Tibial artery (tissue), 4 donors: ENCODE results near the gene SLC5A12.

Source experiments
- DNase-seq, 2 donors: peaks; one replicate each; pipeline ENCODE4 v3.0.0-alpha.2; 2019
- H3K27ac ChIP-seq, 2 donors: fragments of 200-600 bp; sonication (generic) in 1 of 2; 1 replicate in 1 of 2; 2 replicates in 1 of 2; pipeline ENCODE4 v1.5.1; 2018 to 2019; ENCODE audit warnings: mild to moderate bottlenecking in 1 of 2
- H3K27me3 ChIP-seq, 2 donors: fragments of 200-600 bp; sonication (generic) in 1 of 2; one replicate each; pipeline versions ENCODE4 v1.5.1 to v1.6.0; 2016 to 2019
- H3K36me3 ChIP-seq, 3 donors: fragments of 200-600 bp; sonication (generic) in 2 of 3; one replicate each; pipeline ENCODE4 v1.5.1; 2016 to 2019; ENCODE audit warnings: mild to moderate bottlenecking in 2 of 3
- H3K4me1 ChIP-seq, 4 donors: fragments of 200-600 bp; sonication (generic) in 2 of 4; 1 replicate in 3 of 4; 2 replicates in 1 of 4; pipeline ENCODE4 v1.5.1; 2016 to 2019
- H3K4me3 ChIP-seq, 2 donors: fragments of 200-600 bp; sonication (generic) in 1 of 2; 1 replicate in 1 of 2; 2 replicates in 1 of 2; pipeline ENCODE4 v1.5.1; 2018 to 2019; ENCODE audit warnings: mild to moderate bottlenecking in 2 of 2
- H3K9me3 ChIP-seq, 3 donors: fragments of 200-600 bp; sonication (generic) in 1 of 3; one replicate each; pipeline ENCODE4 v1.5.1; 2016 to 2019
- intact Hi-C: fragments of 100-400 bp; cut with DNase I; formaldehyde crosslinking; loops from one replicate; pipeline ENCODE4 v1.15.0; 2023; ENCODE audit warnings: low total_unique reads
- TF ChIP-seq, protein P1 (sequence below), 2 experiments: fragments of 200-600 bp in 1 of 2; fragments of 450-650 bp in 1 of 2; IDR thresholded peaks; one replicate each; pipeline ENCODE4 v1.5.1; 2017 to 2019; ENCODE audit warnings: antibody characterized with exemption in 2 of 2, mild to moderate bottlenecking in 1 of 2, moderate library complexity in 1 of 2

Gene SLC5A12

DNA sequence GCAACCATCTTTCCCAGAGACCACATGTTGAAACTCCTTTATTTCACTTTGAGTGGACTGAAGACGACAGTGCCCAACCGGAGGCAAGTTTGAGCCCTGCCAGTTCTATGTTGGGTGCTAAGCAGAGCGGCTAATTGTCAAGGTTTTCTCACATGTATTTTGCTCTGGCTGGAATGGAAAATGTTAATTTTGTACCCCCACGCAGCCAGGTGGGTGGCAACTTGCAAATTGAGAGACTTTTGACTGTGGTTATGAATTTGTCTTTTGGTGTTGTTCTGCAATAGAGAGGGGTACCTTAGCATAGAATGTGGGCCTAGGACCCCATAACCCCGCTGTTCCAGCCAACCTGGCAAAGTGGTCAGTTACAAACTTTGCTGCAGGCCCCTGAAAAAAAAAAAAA is 42.5 kb upstream of the SLC5A12 start:
- intact Hi-C loops = loop anchor here (10.0 kb wide), 1 partner anchor 240 kb away; no protein-coding TSS in a partner anchor
- Histone ChIP-seq H3K4me3 (no peak overlapping the region), H3K36me3 (no peaks in the 10 kb centered on the region), H3K27ac (no peak overlapping the region), H3K27me3 (no peaks in the 10 kb centered on the region), H3K4me1 (peaks cover 0 to 1% (median 0%) of the 10 kb centered on the region in 4 donors), H3K9me3 (peaks cover 0 to 3% (median 0%) of the 10 kb centered on the region in 3 donors)
- TF ChIP-seq, protein P1, sequence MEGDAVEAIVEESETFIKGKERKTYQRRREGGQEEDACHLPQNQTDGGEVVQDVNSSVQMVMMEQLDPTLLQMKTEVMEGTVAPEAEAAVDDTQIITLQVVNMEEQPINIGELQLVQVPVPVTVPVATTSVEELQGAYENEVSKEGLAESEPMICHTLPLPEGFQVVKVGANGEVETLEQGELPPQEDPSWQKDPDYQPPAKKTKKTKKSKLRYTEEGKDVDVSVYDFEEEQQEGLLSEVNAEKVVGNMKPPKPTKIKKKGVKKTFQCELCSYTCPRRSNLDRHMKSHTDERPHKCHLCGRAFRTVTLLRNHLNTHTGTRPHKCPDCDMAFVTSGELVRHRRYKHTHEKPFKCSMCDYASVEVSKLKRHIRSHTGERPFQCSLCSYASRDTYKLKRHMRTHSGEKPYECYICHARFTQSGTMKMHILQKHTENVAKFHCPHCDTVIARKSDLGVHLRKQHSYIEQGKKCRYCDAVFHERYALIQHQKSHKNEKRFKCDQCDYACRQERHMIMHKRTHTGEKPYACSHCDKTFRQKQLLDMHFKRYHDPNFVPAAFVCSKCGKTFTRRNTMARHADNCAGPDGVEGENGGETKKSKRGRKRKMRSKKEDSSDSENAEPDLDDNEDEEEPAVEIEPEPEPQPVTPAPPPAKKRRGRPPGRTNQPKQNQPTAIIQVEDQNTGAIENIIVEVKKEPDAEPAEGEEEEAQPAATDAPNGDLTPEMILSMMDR (IDR thresholded peaks at IDR 0.05) = no peak
- no peak for DNase-seq

DNA sequence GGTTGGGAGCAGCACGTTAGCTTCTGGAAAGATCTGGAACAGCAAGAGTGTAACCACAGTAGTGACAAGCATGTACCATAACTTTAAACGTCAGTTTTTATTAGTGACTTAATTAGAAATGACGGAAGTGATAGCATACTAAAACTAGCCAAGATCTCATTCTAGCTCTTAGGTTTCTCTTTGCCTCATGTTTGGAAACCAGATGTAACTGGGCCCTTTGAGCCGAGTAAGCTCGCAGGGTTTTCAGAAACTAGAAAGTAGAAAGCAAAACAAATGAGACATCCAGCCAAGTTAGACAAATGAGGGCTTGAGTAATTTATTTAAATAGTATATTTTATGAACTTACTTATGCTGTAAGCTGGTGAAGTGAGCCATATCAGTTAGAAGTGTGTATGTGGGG is 40.2 kb upstream of the SLC5A12 start:
- intact Hi-C loops = loop anchor here (10.0 kb wide), 1 partner anchor 243 kb away; no protein-coding TSS in a partner anchor
- H3K27me3 ChIP-seq = no peaks in the 10 kb centered on the region
- H3K36me3 ChIP-seq = no peaks in the 10 kb centered on the region
- TF ChIP-seq, protein P1 (IDR thresholded peaks at IDR 0.05) = no peak
- peaks cover 0 to 23% (median 0%) of the 10 kb centered on the region in 4 donors for H3K4me1 ChIP-seq
- H3K9me3 ChIP-seq = no peaks in the 10 kb centered on the region
- DNase-seq = no peak
- H3K27ac ChIP-seq = no peak overlapping the region
- no peak overlapping the region for H3K4me3 ChIP-seq

DNA sequence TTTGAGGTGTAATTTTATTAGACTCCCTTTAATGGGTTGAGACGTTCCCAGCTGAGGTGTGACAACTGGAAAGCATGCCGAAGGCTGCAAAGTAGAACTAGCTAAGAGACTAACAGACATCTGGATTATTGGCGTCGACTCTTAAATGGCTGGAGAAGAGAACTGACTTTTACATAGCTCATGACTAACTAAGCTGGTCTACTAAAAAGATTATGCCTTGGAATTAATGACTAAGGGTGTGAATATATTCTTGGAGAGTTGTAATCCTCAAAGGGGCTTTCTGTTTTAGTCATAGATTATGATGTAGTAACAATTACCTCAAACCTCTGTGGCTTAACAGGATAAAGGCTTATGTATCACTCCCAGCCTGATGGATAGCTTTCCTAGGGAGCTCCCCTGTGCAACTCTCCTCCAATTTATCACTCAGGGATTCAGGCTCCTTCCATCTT is 39.5 kb upstream of the SLC5A12 start:
- no peak overlapping the region for H3K4me3 ChIP-seq
- DNase-seq = no peak
- no peaks in the 10 kb centered on the region for H3K27me3 ChIP-seq
- H3K9me3 ChIP-seq = no peaks in the 10 kb centered on the region
- H3K27ac ChIP-seq = no peak overlapping the region
- TF ChIP-seq, protein P1 (IDR thresholded peaks at IDR 0.05) = no peak
- H3K36me3 ChIP-seq = no peaks in the 10 kb centered on the region
- peaks cover 0 to 24% (median 0%) of the 10 kb centered on the region in 4 donors for H3K4me1 ChIP-seq
- intact Hi-C loops = loop anchor here (10.0 kb wide), 1 partner anchor 243 kb away; no protein-coding TSS in a partner anchor

DNA sequence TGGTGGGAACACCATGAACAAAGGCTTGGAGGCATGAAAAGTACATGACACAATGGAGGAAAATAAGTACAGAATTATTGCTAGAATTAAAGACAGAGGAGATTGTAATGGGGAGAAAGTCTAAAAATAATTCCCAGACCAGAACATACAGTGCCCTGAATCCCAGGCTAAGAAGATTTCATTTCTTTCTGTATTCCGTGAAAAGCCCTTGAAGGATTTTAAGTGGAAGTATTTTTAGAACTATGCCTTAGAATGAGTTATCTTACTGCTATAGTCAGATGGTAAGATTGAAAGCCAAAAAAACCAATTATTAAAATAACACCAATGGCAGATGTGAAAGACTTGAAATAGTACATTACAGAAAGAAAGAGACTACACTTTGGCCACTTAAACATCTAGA is 36.1 kb upstream of the SLC5A12 start:
- H3K36me3 ChIP-seq = no peaks in the 10 kb centered on the region
- peaks cover 0 to 30% (median 0%) of the 10 kb centered on the region in 4 donors for H3K4me1 ChIP-seq
- intact Hi-C loops = no loop called here
- TF ChIP-seq, protein P1 (IDR thresholded peaks at IDR 0.05) = no peak
- peak overlapping the region; percentile 50 to 62 for H3K27ac ChIP-seq
- no peak for DNase-seq
- no peak overlapping the region for H3K4me3 ChIP-seq
- no peaks in the 10 kb centered on the region for H3K9me3 ChIP-seq
- no peaks in the 10 kb centered on the region for H3K27me3 ChIP-seq

DNA sequence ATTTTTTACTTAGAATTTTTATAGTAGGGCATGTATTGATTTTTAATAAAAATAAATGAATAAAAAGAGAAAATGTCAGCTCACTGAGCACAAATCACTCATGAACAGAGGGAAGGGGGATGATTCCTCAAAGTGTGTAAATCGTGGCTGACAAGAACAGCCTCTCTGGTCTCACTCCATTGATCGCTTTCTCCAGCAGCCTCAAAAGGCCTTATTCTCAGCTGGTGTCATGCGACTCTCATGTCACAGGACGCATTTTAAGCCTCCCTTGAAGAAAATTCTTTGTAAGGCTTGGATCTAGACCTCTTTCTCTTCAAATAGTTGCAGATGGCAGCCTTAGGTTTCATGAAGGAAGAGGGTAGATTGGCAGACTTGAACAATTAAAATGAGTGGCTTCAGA is 33.9 kb upstream of the SLC5A12 start:
- no peak overlapping the region for H3K4me3 ChIP-seq
- intact Hi-C loops = no loop called here
- H3K36me3 ChIP-seq = no peaks in the 10 kb centered on the region
- no peak for DNase-seq
- H3K27me3 ChIP-seq = no peaks in the 10 kb centered on the region
- TF ChIP-seq, protein P1 (IDR thresholded peaks at IDR 0.05) = no peak
- peaks cover 0 to 30% (median 0%) of the 10 kb centered on the region in 4 donors for H3K4me1 ChIP-seq
- H3K9me3 ChIP-seq = no peaks in the 10 kb centered on the region
- no peak overlapping the region for H3K27ac ChIP-seq
